Skin epidermis (tissue), 12 donors: ENCODE results near the gene RPP38.

Experiments
- H3K27ac ChIP-seq, 21 experiments: fragments of 200-600 bp; sonication (generic) in 11 of 21; one replicate each; pipeline ENCODE4 v1.5.0; 2020; ENCODE audit warnings: mild to moderate bottlenecking in 3 of 21, inconsistent platforms in 2 of 21, moderate library complexity in 2 of 21
- H3K4me3 ChIP-seq, 7 experiments: fragments of 200-600 bp; sonication (generic) in 2 of 7; one replicate each; pipeline ENCODE4 v1.5.0; 2020; ENCODE audit warnings: inconsistent platforms in 2 of 7, mild to moderate bottlenecking in 2 of 7, moderate library complexity in 1 of 7

RPP38 gene

GRCh38 chr10:15103513-15103912 is 6.4 kb downstream of the RPP38 start:
- H3K4me3 ChIP-seq = no peak overlapping the region
- no peak overlapping the region for H3K27ac ChIP-seq

- no peak overlapping the region for H3K27ac ChIP-seq
- H3K4me3 ChIP-seq = no peak overlapping the region
Measured at GRCh38 chr10:15106352-15107013, 9.3 kb downstream of the RPP38 start.

- H3K4me3 ChIP-seq = no peak overlapping the region
- no peak overlapping the region for H3K27ac ChIP-seq
Measured at GRCh38 chr10:15112657-15113056, 15.5 kb downstream of the RPP38 start.

GRCh38 chr10:15113766-15114165 is 16.6 kb downstream of the RPP38 start:
- Histone ChIP-seq H3K4me3 (no peak overlapping the region), H3K27ac (no peak overlapping the region)

- Histone ChIP-seq H3K27ac (no peak overlapping the region), H3K4me3 (no peak overlapping the region)
Measured at GRCh38 chr10:15116225-15116624, 19.1 kb downstream of the RPP38 start.

- no peak overlapping the region for H3K27ac ChIP-seq
- no peak overlapping the region for H3K4me3 ChIP-seq
Measured at GRCh38 chr10:15118615-15119014, 21.5 kb downstream of the RPP38 start.

- Histone ChIP-seq H3K4me3 (no peak overlapping the region), H3K27ac (no peak overlapping the region)
Measured at GRCh38 chr10:15120523-15120922, 23.4 kb downstream of the RPP38 start.

- H3K27ac ChIP-seq = no peak overlapping the region
Measured at GRCh38 chr10:15121707-15122106, 24.6 kb downstream of the RPP38 start.

GRCh38 chr10:15122477-15123030 is 25.4 kb downstream of the RPP38 start:
- H3K27ac ChIP-seq = no peak overlapping the region
- H3K4me3 ChIP-seq = no peak overlapping the region

More at GRCh38 chr10:15121707-15122106, 24.6 kb downstream of the RPP38 start:
- H3K4me3 ChIP-seq = no peak overlapping the region

GRCh38 chr10:15123749-15124184 is 26.6 kb downstream of the RPP38 start:
- Histone ChIP-seq H3K27ac (no peak overlapping the region), H3K4me3 (no peak overlapping the region)

- H3K27ac ChIP-seq = no peak overlapping the region
Measured at GRCh38 chr10:15124190-15124589, 27.0 kb downstream of the RPP38 start.

GRCh38 chr10:15124908-15125307 is 27.8 kb downstream of the RPP38 start:
- Histone ChIP-seq H3K4me3 (no peak overlapping the region), H3K27ac (no peak overlapping the region)

More at GRCh38 chr10:15124190-15124589, 27.0 kb downstream of the RPP38 start:
- H3K4me3 ChIP-seq = no peak overlapping the region

GRCh38 chr10:15131330-15131729 is 34.2 kb downstream of the RPP38 start:
- no peak overlapping the region for H3K4me3 ChIP-seq
- no peak overlapping the region for H3K27ac ChIP-seq

GRCh38 chr10:15136129-15137035 is 39.2 kb downstream of the RPP38 start:
- no peak overlapping the region for H3K27ac ChIP-seq
- H3K4me3 ChIP-seq = no peak overlapping the region

GRCh38 chr10:15137036-15137359 is 39.8 kb downstream of the RPP38 start:
- Histone ChIP-seq H3K4me3 (no peak overlapping the region), H3K27ac (no peak overlapping the region)

- Histone ChIP-seq H3K27ac (no peak overlapping the region), H3K4me3 (no peak overlapping the region)
Measured at GRCh38 chr10:15137636-15138035, 40.5 kb downstream of the RPP38 start.

GRCh38 chr10:15140698-15141097 is 43.5 kb downstream of the RPP38 start:
- Histone ChIP-seq H3K4me3 (no peak overlapping the region), H3K27ac (no peak overlapping the region)

- no peak overlapping the region for H3K27ac ChIP-seq
- no peak overlapping the region for H3K4me3 ChIP-seq
Measured at GRCh38 chr10:15141136-15142054, 44.2 kb downstream of the RPP38 start.

- Histone ChIP-seq H3K4me3 (no peak overlapping the region), H3K27ac (no peak overlapping the region)
Measured at GRCh38 chr10:15144788-15145187, 47.6 kb downstream of the RPP38 start.

GRCh38 chr10:15146366-15146765 is 49.2 kb downstream of the RPP38 start:
- H3K27ac ChIP-seq = no peak overlapping the region
- H3K4me3 ChIP-seq = no peak overlapping the region
